ENCODE measurements around the gene PRKAA2. TPM values are rescaled to one million over a fixed set of nuclear protein-coding genes. Genes with fewer than 3 reads are reported as not detected.

Gene PRKAA2
- total RNA-seq, 1 experiment from 2014 or later, result 4.0 TPM

DNA sequence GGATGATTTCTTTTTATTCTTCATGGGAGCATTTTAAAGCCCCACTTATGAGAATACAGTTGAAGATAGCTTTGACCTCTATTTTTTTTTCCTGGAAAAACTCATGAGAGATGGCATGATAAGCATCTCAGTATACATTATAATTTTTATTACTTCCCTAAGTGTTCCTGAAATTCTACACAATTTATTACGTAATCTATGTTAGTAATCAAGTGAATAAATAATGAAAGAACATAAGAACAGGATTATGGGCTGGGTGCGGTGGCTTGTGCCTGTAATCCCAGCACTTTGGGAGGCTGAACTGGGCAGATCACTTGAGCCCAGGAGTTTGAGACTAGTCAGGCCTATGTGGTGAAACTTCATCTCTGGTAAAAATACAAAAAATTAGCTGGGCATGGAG lies 13.2 kb upstream of the PRKAA2 start:
- H3K23me2 ChIP-seq (ENCODE audit: insufficient read length, low read depth, low read length, poor library complexity, severe bottlenecking), result no peaks in the 10 kb centered on the region
- no peaks in the 10 kb centered on the region for H4K20me1 ChIP-seq (ENCODE audit: control insufficient read depth, insufficient read depth, insufficient read length)
- H2BK20ac ChIP-seq (ENCODE audit: low read depth, low read length, poor library complexity, severe bottlenecking), result no peak overlapping the region
- H3K18ac ChIP-seq (ENCODE audit: insufficient read length, low read depth, low read length), result no peak overlapping the region
- H3K79me2 ChIP-seq (ENCODE audit: insufficient read depth, low read length), result no peaks in the 10 kb centered on the region
- no peaks in the 10 kb centered on the region for H3K27me3 ChIP-seq (ENCODE audit: insufficient read depth, low read length)
- no peak overlapping the region for H3K23ac ChIP-seq (ENCODE audit: insufficient read length, low read depth, low read length)
- Mint-ChIP-seq H3K4me3 (no peak overlapping the region), H3K27me3 (ENCODE audit: low read depth) (no peaks in the 10 kb centered on the region), H3K36me3 (ENCODE audit: insufficient read depth in 1 of 3, low read depth in 3 of 3) (no peaks in the 10 kb centered on the region), H3K4me1 (peaks cover 8 to 11% of the 10 kb centered on the region in 2 experiments), H3K27ac (no peak overlapping the region), H3K9me3 (no peaks in the 10 kb centered on the region)
- no peak overlapping the region for H4K91ac ChIP-seq (ENCODE audit: insufficient read length, low read depth, low read length)
- no peak overlapping the region for H2BK12ac ChIP-seq (ENCODE audit: insufficient read length, low read depth, low read length)
- H2BK120ac ChIP-seq (ENCODE audit: low read depth, low read length, poor library complexity, severe bottlenecking), result no peak overlapping the region
- H3K9ac ChIP-seq (ENCODE audit: extremely low read depth, insufficient read length, low read length), result no peak overlapping the region
- H3K4me2 ChIP-seq (ENCODE audit: insufficient read depth, insufficient read length, low read length), result no peak overlapping the region
- DNase-seq, result no peak
- H3K4me1 ChIP-seq (ENCODE audit: insufficient read depth, low read length), result peaks cover 4% of the 10 kb centered on the region; the same call in 1 of the 2 replicates
- H2BK15ac ChIP-seq (ENCODE audit: low read depth, low read length), result no peak overlapping the region
- no peak overlapping the region for H2BK5ac ChIP-seq (ENCODE audit: insufficient read length, low read length)
- H3T11ph ChIP-seq (ENCODE audit: low read length), result no peak overlapping the region
- no peak overlapping the region for H3K27ac ChIP-seq (ENCODE audit: insufficient read length, low read depth, low read length)
- no peak overlapping the region for H2AK5ac ChIP-seq (ENCODE audit: insufficient read length, low read length)
- WGBS (ENCODE audit: extremely low coverage, insufficient read length, low lambda C conversion rate), result no CpG with 5 or more reads among the region's 2 CpGs
- H3K9me3 ChIP-seq (ENCODE audit: control insufficient read depth, low read depth, low read length), result no peaks in the 10 kb centered on the region
- no peak overlapping the region for H4K8ac ChIP-seq (replicated peaks; ENCODE audit: insufficient read length, low read depth, low read length)
- no peak overlapping the region for H3K56ac ChIP-seq (ENCODE audit: insufficient read length, low read depth, low read length)
- H3K79me1 ChIP-seq (ENCODE audit: insufficient read depth, low read depth, low read length, poor library complexity, severe bottlenecking), result no peaks in the 10 kb centered on the region
- no peak overlapping the region for H3K4ac ChIP-seq (ENCODE audit: low read depth, low read length)
- TF ChIP-seq, protein P1, sequence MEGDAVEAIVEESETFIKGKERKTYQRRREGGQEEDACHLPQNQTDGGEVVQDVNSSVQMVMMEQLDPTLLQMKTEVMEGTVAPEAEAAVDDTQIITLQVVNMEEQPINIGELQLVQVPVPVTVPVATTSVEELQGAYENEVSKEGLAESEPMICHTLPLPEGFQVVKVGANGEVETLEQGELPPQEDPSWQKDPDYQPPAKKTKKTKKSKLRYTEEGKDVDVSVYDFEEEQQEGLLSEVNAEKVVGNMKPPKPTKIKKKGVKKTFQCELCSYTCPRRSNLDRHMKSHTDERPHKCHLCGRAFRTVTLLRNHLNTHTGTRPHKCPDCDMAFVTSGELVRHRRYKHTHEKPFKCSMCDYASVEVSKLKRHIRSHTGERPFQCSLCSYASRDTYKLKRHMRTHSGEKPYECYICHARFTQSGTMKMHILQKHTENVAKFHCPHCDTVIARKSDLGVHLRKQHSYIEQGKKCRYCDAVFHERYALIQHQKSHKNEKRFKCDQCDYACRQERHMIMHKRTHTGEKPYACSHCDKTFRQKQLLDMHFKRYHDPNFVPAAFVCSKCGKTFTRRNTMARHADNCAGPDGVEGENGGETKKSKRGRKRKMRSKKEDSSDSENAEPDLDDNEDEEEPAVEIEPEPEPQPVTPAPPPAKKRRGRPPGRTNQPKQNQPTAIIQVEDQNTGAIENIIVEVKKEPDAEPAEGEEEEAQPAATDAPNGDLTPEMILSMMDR (conservative IDR thresholded peaks at IDR 0.05), result no peak
- no peak overlapping the region for H3K14ac ChIP-seq (ENCODE audit: insufficient read depth, low read length)
- no peak overlapping the region for H4K5ac ChIP-seq (ENCODE audit: insufficient read length, low read depth, low read length)
- H2AFZ ChIP-seq (ENCODE audit: low read length), result no peak overlapping the region

All from H9 (cell line).